Peyer's patch (tissue), 4 donors: ENCODE measurements around the gene SLC4A5.

ENCODE experiments used
- CTCF ChIP-seq, 6 experiments: fragments of 450-650 bp in 4 of 6; fragments of 200-600 bp in 2 of 6; sonication (generic) in 1 of 6; IDR thresholded peaks; one replicate each; pipeline ENCODE4 v1.5.1; 2017 to 2019; ENCODE audit warnings: antibody characterized with exemption in 6 of 6, mild to moderate bottlenecking in 3 of 6, moderate library complexity in 1 of 6
- POLR2A ChIP-seq, 2 donors: fragments of 450-650 bp; IDR thresholded peaks; one replicate each; pipeline ENCODE4 v1.5.1; 2017; ENCODE audit warnings: antibody characterized with exemption in 2 of 2, mild to moderate bottlenecking in 2 of 2, moderate library complexity in 2 of 2

GRCh38 chr2:74301262-74301661 is 42.0 kb downstream of the SLC4A5 start:
- TF ChIP-seq CTCF (IDR thresholded peaks at IDR 0.05) (no peak), POLR2A (IDR thresholded peaks at IDR 0.05) (no peak)
